Dedifferentiated amniotic fluid mesenchymal stem cell (primary cell): Measurements from ENCODE around the gene C22orf15.
A peak's percentile ranks its signal among the peaks of the same experiment; 100 is the strongest.

ENCODE experiments used
- DNase-seq: peaks from one replicate; pipeline ENCODE4 v3.0.0-alpha.2; 2016; ENCODE audit errors: extremely low spot score

Gene C22orf15

DNA sequence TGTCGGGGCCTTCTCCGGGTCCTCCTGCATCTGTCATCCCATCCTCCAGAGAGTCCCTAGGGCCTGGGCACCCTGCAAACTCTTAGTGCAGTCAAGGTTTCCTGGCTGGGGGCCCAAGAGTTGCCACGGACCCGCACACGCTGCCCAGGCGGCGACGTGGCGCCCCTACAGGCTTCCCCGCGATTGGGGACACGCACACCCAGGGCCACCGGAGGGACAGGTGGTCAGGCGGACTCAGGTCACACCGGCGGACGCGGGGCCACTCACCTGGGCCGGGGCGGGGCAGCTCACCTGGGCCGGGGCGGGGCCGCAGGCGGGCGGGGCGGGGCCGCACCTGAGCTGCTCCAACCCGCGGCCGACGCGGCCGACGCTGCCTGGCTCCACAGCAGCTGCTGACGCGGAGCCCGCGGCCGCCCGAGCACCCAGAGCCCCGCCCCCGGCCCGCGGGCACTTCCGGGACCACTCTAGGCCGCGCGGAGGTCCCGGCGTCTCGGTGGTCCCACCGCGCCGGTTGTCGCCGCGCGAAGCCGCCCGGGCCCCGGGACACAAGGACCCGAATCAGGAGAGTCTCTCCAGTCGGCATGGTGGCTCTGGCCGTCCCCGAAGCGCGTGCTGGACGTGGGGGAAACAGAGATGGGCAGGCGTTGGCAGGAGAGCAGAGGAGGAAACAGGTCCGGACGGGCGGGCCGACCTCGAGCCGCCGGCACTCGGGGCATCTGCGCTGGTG, 11.9 kb upstream of the C22orf15 start, which contains the start of gene ZNF70:
Gene ZNF70, minus strand, starts transcription at position 399 of the 727 bp plus-strand sequence. CDS start 5,972 bp downstream, outside the sequence.
- peak; percentile 36 for DNase-seq

- DNase-seq: no peak
These were observed 11.3 kb upstream of the C22orf15 start for GRCh38 chr22:23751441-23751996.

- DNase-seq: no peak
These were observed 10.6 kb upstream of the C22orf15 start for GRCh38 chr22:23752090-23752691.

DNA sequence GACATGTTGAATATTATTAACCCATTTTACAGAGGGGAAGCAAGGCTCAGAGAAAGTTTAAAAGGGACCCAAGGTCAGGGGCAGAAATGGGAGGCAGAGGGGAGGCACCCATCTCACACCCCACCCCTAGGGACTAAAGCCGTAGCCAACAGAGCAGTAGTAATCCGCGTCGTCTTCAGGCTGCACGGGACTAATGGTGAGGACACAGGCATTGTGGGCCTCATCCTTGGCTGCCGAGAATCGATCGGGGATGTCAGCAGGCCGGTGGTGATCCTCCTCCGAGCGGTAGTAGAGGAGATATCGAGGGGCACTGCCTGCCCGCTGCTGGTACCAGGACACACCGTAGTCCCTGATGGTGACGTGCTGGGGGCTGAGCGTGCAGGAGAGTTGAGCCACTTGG, 10.0 kb upstream of the C22orf15 start:
- DNase-seq: no peak

- DNase-seq: no peak
These were observed 9.4 kb upstream of the C22orf15 start for GRCh38 chr22:23753385-23753784.

GRCh38 chr22:23754220-23754919, 8.4 kb upstream of the C22orf15 start, which contains the start of gene VPREB3:
VPREB3 (minus strand) TSS chr22:23754425; CDS start chr22:23754363, 62 bp downstream.
- no peak for DNase-seq

DNA sequence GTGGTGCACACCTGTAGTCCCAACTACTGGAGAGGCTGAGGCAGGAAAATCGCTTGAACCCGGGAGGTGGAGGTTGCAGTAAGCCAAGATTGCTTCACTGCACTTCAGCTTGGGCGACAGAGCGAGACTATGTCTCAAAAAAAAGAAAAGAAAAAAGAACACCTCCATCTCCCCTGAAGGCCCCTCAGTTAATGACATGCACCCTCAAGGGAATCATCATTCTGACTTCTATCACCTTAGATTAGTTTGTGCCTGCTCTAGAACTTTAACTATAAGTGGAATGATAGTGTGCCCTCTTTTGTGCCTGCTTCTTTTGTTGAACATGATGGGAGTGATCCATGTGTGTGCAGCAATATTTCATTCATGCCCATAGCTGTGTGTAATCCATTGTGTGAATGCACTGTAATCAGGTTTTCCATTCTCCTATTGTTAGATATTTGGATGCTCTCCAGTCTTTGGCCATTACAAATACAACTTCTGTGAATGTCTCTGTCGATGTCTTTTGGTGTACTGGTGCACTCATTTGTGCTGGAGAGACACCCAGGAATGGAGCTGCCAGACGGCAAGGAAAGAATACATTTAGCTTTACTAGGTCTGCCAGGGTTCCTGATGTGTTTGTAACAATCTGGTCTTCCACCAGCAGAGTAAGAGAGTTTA, 7.7 kb upstream of the C22orf15 start:
- no peak for DNase-seq

- DNase-seq: no peak
These were observed 7.1 kb upstream of the C22orf15 start for GRCh38 chr22:23755711-23756110.

- no peak for DNase-seq
These were observed 5.9 kb upstream of the C22orf15 start for GRCh38 chr22:23756891-23757290.

DNA sequence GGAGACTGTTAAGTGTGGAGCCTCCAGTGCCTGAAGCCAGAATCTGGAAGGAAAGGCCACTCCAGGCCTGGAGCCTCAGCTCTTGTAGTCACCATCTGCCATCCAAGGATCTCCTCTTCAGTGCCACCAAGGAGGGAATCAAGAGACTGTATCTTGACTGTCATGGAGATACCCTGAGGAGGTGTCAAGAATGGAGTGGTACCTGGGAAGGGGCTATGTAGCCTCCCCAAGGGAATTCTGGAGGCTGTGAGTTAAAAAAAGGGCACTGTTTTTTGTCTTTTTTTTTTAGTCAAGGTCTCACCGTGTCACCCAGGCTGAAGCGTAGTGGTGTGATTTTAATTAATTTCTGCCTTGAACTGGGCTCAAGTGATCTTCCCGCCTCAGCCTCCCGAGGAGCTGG, 3.2 kb upstream of the C22orf15 start:
- DNase-seq: no peak

DNA sequence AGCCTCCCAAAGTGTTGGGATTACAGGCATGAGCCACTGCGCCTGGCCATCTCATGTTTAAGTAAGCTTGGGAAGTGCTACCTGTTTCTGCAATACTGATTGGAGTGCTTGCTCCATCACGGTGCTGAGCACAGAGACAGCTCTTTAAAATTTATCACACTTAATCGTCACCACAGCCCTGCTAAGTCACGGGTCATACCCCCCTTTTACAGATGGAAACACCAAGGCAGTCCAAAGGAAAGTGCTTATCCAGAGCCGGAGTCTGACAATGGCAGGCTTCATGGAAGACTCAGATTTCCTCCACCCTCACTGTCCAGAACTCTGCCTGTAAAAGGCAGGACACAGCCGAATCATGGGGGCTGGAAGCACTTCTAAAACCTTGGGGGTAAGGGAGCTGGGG, 2.7 kb upstream of the C22orf15 start:
- DNase-seq: no peak

DNA sequence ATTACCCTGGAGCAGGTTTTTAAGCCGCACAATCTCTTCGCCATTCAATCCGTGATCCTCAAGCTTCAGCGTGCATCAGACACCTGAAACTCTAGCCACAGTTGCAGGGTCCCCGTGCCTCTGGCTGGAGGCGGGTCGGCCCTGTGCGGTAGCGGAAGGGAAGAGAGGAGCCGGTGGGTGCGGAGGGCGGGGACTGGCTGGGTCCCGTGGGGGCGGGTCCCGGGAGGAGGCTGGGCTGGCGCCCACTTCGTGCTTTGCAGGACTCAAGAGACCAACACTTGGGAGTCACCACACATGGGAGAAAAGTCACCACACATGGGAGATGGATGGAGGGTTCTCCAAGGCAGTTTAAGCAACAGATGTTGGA, 772 bp downstream of the C22orf15 start:
- DNase-seq: no peak

DNA sequence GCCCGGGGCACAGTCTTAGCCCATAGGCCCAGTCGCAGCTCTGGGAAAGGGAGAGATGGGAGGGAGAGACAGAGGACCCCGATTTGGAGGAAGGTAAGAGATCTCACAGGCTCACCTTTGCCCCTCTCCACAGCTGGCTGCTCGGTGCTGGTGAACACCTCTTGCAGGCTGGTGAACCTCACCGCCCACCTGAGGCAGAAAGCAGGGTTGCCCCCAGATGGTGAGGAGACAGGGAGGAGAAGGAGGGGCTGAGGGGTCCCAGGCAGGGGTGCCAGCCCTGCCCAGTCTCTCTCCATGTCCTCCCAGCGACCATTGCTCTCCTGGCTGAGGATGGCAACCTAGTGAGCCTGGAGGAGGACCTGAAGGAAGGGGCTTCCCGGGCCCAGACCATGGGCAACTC, 1.2 kb downstream of the C22orf15 start:
- no peak for DNase-seq

DNA sequence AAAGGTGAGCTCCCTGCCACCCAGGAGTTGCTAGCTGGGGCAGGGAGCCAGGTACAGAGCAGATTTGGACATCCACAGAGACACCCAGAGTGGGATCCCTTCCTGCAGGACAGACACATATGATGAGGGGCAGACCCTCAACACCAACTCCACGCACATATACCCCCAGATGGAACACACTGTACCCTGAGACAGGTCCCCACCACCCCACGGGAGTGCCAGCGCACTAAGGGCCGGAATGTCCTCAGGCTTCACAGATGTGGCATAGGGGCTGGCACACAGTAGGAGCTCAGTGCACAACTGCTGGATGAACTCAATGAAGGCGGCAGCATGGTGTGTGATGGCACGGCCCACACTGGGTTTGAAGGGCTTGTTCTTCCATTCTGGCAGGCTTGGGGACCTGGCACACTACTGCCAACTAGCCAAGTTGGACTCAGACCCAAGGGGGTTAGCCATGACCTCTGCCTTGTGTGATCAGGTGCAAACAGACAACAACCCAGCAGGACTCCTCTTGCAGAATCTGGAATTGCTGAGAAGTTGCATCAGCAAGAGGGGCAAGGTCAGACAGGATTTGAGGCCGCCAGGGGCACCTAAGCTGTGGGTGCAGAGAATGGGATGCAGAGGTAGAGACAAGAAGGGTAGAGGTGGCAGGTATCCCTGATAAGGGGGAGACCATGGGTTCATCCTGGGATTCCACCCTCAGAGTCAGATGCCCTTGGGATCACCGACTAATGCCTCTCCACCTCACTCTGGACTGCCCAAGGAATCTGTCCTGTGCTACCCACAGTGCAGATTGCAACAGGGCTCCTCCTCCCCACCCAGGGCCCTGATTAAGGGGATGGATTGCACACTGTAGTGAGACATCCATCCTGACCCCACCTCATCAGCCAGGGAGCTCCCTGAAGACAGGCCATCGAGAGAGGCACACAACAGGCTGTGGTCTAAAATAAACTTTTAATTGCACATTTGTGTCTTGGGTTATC, 2.4 kb downstream of the C22orf15 start:
- DNase-seq: no peak

- no peak for DNase-seq
These were observed 4.5 kb downstream of the C22orf15 start for GRCh38 chr22:23767303-23767672.

GRCh38 chr22:23767673-23768548, 5.1 kb downstream of the C22orf15 start, which contains the start of gene CHCHD10:
CHCHD10 (minus strand) TSS chr22:23767972; CDS start chr22:23767874, 98 bp downstream.
- no peak for DNase-seq

GRCh38 chr22:23769321-23769965, 6.7 kb downstream of the C22orf15 start:
- no peak for DNase-seq

DNA sequence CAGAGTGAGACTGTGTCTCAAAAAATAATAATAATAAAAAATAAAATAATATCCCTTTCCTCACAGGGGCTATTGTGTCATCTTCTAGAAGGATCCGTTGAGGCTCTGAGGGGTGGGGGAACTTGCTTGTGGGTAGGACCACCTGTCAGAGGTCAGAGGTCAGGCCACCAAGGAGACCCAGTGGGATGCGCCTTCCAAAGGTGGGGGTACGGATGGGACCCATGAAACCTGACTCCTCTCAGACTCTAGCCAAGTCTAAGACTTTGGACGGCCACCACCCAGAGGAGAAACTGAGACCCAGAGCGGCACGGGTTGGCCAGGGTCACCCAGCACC, 9.5 kb downstream of the C22orf15 start:
- DNase-seq: no peak
